Endothelial cell of umbilical vein (primary cell): ENCODE measurements around the gene SLC30A3.

Experiments used
- CTCF ChIP-seq, 2 donors: IDR thresholded peaks; 1 replicate in 1 of 2; 2 replicates in 1 of 2; pipeline ENCODE4 v1.5.1; 2011; ENCODE audit warnings: low read length in 2 of 2, mild to moderate bottlenecking in 2 of 2, moderate library complexity in 2 of 2, control low read depth in 1 of 2, inconsistent platforms in 1 of 2, low read depth in 1 of 2; ENCODE audit not compliant: insufficient read depth in 1 of 2; ENCODE audit errors: extremely low read depth in 1 of 2
- EZH2 ChIP-seq: IDR thresholded peaks from 2 replicates; pipeline ENCODE4 v1.6.1; 2012; ENCODE audit warnings: borderline replicate concordance, low read depth, mild to moderate bottlenecking, moderate library complexity, low read length, inconsistent platforms; ENCODE audit not compliant: severe bottlenecking
- FOS ChIP-seq: IDR thresholded peaks from 2 replicates; pipeline ENCODE4 v1.6.1; 2011; ENCODE audit warnings: mild to moderate bottlenecking, low read length, moderate library complexity, borderline replicate concordance; ENCODE audit not compliant: insufficient read depth
- MAX ChIP-seq: IDR thresholded peaks from 2 replicates; pipeline ENCODE4 v1.6.1; 2011; ENCODE audit not compliant: insufficient read depth, insufficient read length
- POLR2A ChIP-seq: IDR thresholded peaks from 2 replicates; pipeline ENCODE4 v1.6.1; 2012; ENCODE audit warnings: low read depth, mild to moderate bottlenecking, control low read depth, low read length

GRCh38 chr2:27225526-27225925, 37.3 kb downstream of the SLC30A3 start:
- TF ChIP-seq POLR2A, result no peak
- no peak for TF ChIP-seq CTCF (IDR thresholded peaks at IDR 0.05; ENCODE audit: extremely low read depth in 1 of 2, insufficient read depth in 1 of 2, low read depth in 1 of 2, low read length in 2 of 2)
- TF ChIP-seq EZH2, result no peak
- no peak for TF ChIP-seq FOS
- TF ChIP-seq MAX, result no peak
